Measurements from ENCODE around the gene NCF4.
A peak's percentile ranks its signal among the peaks of the same experiment; 100 is the strongest.

Gene NCF4

DNA sequence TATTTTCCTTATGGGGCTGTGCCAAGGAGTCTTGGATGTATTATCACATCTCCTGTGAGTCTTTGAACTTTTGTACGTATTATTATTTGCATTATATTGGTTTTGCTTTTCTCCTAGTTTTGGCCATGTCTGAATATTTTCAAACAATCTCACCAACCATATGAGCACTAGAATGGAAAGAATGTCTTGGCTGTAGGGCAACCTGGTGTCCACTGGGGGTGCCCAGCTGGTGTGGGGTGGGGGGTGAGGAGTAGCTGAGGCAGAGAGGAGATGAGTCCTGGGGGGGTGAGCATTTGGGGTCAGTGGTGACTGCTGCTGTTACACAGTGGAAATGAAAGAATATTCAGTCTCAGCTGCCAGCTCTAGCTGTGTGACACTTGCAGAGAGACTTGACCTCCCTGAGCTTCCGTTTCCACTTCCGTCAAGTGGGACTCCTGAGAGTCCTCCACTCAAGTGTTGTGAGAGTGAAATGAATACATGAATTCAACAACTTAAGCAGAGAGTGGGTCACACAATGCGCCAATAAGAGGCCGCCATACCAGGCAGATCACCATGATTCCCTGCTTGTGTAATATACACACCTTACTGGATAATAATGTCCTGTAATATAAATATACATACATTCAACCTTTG lies 31.3 kb upstream of the NCF4 start:
- DNase-seq (no peak), ATAC-seq (no peak)
- H3K9me3 Mint-ChIP-seq = no peaks in the 10 kb centered on the region
- peaks cover 55% of the 10 kb centered on the region for H3K27me3 Mint-ChIP-seq
- no peak overlapping the region for H3K27ac Mint-ChIP-seq
- peaks cover 15% of the 10 kb centered on the region for H3K4me1 Mint-ChIP-seq
- no peak overlapping the region for H3K4me3 Mint-ChIP-seq

DNA sequence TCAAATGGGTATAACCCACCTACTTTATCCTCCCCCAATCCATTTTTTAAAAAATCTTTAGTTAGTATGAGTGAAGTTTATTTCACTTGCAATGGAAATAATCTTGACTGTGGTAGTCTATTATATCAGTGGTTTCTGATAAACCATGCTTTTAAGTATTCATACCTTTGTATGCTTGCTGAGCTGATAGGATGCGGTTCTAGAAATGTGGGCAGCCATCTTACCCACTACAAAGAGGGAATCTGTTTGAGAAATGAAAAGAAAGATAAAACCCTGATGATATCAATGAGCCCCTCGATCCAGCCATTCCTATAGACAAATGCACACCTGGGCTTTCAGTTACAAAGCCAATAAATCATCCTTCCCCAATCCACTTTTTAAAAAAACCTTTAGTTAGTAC lies 30.2 kb upstream of the NCF4 start:
- no peak for DNase-seq
- no peak overlapping the region for H3K27ac Mint-ChIP-seq
- no peaks in the 10 kb centered on the region for H3K9me3 Mint-ChIP-seq
- peaks cover 58% of the 10 kb centered on the region for H3K27me3 Mint-ChIP-seq
- ATAC-seq = no peak
- H3K4me1 Mint-ChIP-seq = peaks cover 15% of the 10 kb centered on the region
- no peak overlapping the region for H3K4me3 Mint-ChIP-seq

DNA sequence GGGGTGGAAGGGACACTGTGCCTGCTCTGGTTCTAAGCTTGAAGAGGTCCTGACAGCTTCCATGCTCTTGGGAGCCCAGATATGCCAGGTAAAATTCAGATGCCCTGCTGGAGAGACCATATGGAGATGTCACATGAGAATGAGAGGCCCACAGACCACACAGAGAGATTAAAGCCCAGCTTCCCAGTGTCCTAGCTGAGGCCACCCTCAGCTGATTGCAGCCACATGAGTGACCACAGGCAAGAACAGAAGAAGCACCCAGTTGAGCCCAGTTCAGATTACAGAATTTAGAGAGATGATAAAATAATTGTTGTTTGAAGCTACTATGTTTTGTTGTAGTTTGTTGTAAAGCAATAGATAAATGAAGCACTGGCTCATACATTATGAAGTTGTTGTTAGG lies 29.6 kb upstream of the NCF4 start:
- H3K27ac Mint-ChIP-seq = no peak overlapping the region
- no peak for DNase-seq
- H3K4me3 Mint-ChIP-seq = no peak overlapping the region
- peaks cover 15% of the 10 kb centered on the region for H3K4me1 Mint-ChIP-seq
- H3K9me3 Mint-ChIP-seq = no peaks in the 10 kb centered on the region
- no peak for ATAC-seq
- peaks cover 58% of the 10 kb centered on the region for H3K27me3 Mint-ChIP-seq

DNA sequence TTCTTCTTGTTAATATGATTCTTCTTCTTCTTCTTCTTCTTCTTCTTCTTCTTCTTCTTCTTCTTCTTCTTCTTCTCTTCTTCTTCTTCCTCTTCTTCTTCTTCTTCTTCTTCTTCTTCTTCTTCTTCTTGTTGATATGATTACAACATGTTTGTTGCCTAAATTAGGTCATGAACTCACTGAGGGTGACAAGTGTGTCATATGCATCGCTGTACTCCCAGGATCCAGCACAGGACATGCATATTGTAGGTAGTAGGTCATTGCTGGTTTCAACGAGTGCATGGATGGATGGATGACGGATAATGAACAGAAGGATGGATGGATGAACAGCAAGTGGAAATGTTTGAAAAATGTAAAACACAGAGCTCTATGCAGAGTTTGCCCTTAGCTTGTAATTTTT lies 29.1 kb upstream of the NCF4 start:
- Mint-ChIP-seq H3K4me3 (no peak overlapping the region), H3K27ac (no peak overlapping the region), H3K9me3 (no peaks in the 10 kb centered on the region), H3K27me3 (peaks cover 58% of the 10 kb centered on the region), H3K4me1 (peaks cover 15% of the 10 kb centered on the region)
- no peak for DNase-seq
- ATAC-seq = no peak

GRCh38 chr22:36833073-36833472 lies 27.7 kb upstream of the NCF4 start:
- no peak for DNase-seq
- no peak overlapping the region for H3K4me3 Mint-ChIP-seq
- H3K27me3 Mint-ChIP-seq = peaks cover 58% of the 10 kb centered on the region
- peaks cover 8 to 12% of the 10 kb centered on the region in 2 donors for H3K9me3 Mint-ChIP-seq
- H3K4me1 Mint-ChIP-seq = peaks cover 15% of the 10 kb centered on the region
- ATAC-seq = no peak
- no peak overlapping the region for H3K27ac Mint-ChIP-seq

- peaks cover 51% of the 10 kb centered on the region for H3K27me3 Mint-ChIP-seq
These were observed 24.9 kb upstream of the NCF4 start for GRCh38 chr22:36835903-36836302.

DNA sequence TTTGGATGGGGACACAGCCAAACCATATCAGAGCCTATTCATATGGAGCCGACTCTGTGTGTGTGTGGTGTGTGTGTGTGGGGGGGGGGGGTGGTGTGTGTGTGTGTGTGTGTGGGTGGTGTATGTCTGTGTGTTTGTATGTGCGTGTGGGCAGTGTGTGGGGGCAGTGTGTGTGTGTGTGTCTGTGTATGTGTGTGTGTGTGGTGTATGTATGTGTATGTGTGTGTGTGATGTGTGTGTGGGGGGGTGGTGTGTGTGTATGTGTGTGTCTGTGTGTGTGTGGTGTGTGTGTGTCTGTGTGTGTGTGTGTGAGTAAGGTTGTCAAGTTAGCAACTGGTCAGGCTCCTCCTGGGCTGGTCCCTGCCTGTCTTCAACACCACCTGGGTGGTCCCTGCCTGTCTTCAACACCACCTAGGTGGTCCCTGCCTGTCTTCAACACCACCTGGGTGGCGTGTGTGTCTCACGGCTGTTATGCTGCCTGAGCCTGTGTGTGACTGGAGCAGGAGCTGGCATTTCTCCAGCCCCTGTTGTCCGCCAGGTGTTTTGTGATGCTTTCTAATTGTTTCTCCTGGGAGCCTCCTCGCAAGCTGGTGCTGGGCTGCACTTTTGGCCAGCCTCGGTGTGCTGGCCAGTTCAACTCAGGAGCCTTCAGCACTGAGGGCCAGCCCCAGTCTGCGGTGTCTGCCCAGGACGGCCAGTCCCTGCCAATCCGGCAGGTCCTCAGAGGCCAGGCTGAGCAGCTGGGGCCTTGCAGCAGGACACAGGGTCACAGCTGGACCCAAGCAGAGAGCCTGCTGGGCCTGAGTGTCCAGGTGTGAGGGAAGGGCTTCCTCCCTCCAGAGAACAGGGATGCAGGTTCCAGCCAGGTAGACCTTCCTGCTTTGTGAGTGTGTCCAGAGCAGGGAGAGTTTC lies 22.4 kb upstream of the NCF4 start:
- Mint-ChIP-seq H3K27ac (peak overlapping the region in 1 of 2 donors; percentile 73), H3K4me1 (peaks cover 8% of the 10 kb centered on the region)
- ATAC-seq = no peak

More at GRCh38 chr22:36835903-36836302, 24.9 kb upstream of the NCF4 start:
- H3K4me3 Mint-ChIP-seq = no peak overlapping the region
- no peak overlapping the region for H3K27ac Mint-ChIP-seq
- ATAC-seq (no peak), DNase-seq (no peak)
- H3K4me1 Mint-ChIP-seq = peaks cover 12% of the 10 kb centered on the region
- H3K9me3 Mint-ChIP-seq = peaks cover 12 to 15% of the 10 kb centered on the region in 2 donors

GRCh38 chr22:36839356-36840073 lies 21.3 kb upstream of the NCF4 start:
- no peak for DNase-seq
- no peak for ATAC-seq

More for the DNA sequence above, 22.4 kb upstream of the NCF4 start:
- no peak for DNase-seq
- H3K4me3 Mint-ChIP-seq = no peak overlapping the region
- peaks cover 35% of the 10 kb centered on the region for H3K27me3 Mint-ChIP-seq
- peaks cover 12 to 15% of the 10 kb centered on the region in 2 donors for H3K9me3 Mint-ChIP-seq

DNA sequence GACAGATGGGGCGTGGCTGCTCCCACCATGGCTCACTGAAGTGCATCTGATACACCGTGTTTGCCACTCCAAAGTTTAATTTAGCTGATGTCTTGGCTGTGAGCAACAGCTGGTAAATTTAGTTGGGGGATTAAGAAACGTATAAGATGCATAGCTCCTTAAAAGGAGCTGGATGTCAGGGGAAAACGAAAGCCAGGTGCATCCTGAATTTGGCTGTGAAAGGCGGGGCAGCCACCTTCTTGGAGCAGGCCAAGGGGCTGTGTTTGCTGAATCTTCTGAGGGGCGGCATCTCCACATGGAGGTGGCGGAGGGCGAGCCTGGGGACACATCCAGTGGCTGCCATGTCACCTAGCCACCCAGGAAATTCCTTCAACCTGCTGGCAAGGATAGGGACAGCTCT lies 20.7 kb upstream of the NCF4 start:
- H3K27ac Mint-ChIP-seq = no peak overlapping the region
- H3K9me3 Mint-ChIP-seq = peaks cover 12 to 15% of the 10 kb centered on the region in 2 donors
- DNase-seq (no peak), ATAC-seq (no peak)
- H3K4me1 Mint-ChIP-seq = peaks cover 8% of the 10 kb centered on the region
- no peak overlapping the region for H3K4me3 Mint-ChIP-seq
- H3K27me3 Mint-ChIP-seq = peaks cover 36% of the 10 kb centered on the region

More at GRCh38 chr22:36839356-36840073, 21.3 kb upstream of the NCF4 start:
- Mint-ChIP-seq H3K27ac (no peak overlapping the region), H3K4me3 (no peak overlapping the region), H3K27me3 (peaks cover 37% of the 10 kb centered on the region), H3K4me1 (peaks cover 8% of the 10 kb centered on the region), H3K9me3 (peaks cover 12 to 15% of the 10 kb centered on the region in 2 donors)

GRCh38 chr22:36846271-36846670 lies 14.5 kb upstream of the NCF4 start:
- Mint-ChIP-seq H3K4me1 (no peaks in the 10 kb centered on the region), H3K4me3 (no peak overlapping the region), H3K27ac (no peak overlapping the region), H3K9me3 (no peaks in the 10 kb centered on the region), H3K27me3 (peaks cover 63% of the 10 kb centered on the region)
- DNase-seq (no peak), ATAC-seq (no peak)

DNA sequence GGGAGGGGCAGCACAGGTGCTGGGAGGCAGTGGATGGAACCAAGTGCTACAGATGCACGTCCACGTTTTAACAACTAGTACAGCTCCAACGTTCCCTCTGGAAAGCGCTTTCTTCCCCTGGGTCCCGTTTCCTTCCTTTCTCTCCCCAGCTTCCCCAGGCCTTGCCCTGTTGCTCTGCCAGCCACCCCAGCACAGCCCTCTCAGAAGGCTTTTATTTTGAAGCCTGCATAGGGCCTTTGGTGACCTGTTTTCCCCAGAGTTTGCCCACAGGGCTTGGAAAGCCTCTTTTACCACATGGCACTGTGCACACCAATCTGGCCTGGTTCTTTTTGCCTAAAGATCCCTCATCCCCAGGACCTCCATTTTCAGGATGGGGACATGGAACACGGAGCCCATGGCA lies 13.9 kb upstream of the NCF4 start:
- Mint-ChIP-seq H3K4me1 (no peaks in the 10 kb centered on the region), H3K27ac (peak overlapping the region in 1 of 2 donors; percentile 37), H3K27me3 (peaks cover 63% of the 10 kb centered on the region), H3K4me3 (no peak overlapping the region), H3K9me3 (no peaks in the 10 kb centered on the region)
- ATAC-seq (no peak), DNase-seq (no peak)

GRCh38 chr22:36850056-36850455 lies 10.8 kb upstream of the NCF4 start:
- ATAC-seq = no peak
- Mint-ChIP-seq H3K27me3 (peaks cover 41% of the 10 kb centered on the region), H3K4me1 (peaks cover 10% of the 10 kb centered on the region), H3K27ac (no peak overlapping the region), H3K9me3 (peaks cover 4 to 12% of the 10 kb centered on the region in 2 donors), H3K4me3 (no peak overlapping the region)
- no peak for DNase-seq

DNA sequence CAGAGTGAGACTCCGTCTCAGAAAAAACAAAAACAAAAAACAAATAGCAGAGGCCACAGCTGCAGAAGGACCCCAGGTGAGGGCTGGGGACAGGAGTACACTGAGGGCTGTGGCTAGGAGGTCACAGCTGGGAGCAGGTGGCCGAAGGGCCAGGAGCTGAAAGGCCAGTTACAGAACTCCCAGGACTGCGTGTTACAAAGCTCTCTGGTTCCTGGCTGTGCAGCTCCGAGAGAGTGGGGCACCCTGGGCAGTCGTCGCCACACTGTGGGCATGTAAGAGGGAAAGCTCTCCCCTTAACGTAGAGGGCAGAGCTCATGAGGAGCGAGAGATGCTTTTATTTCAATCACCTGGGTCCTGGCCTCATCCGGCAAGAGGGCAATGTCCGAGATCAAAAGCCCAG lies 10.1 kb upstream of the NCF4 start:
- Mint-ChIP-seq H3K9me3 (peaks cover 4 to 12% of the 10 kb centered on the region in 2 donors), H3K4me1 (peaks cover 10% of the 10 kb centered on the region), H3K27me3 (peaks cover 41% of the 10 kb centered on the region), H3K4me3 (no peak overlapping the region), H3K27ac (no peak overlapping the region)
- DNase-seq (no peak), ATAC-seq (no peak)

GRCh38 chr22:36852056-36852973 lies 8.5 kb upstream of the NCF4 start:
- Mint-ChIP-seq H3K27me3 (peaks cover 40% of the 10 kb centered on the region), H3K4me1 (peaks cover 19% of the 10 kb centered on the region), H3K9me3 (peaks cover 4 to 12% of the 10 kb centered on the region in 2 donors), H3K27ac (peak overlapping the region in 1 of 2 donors; percentile 97), H3K4me3 (peak overlapping the region in 1 of 2 donors; percentile 38)
- ATAC-seq (no peak), DNase-seq (no peak)

All from stimulated activated naive CD8-positive, alpha-beta T cell treated with anti-CD3 and anti-CD28 coated beads, Interleukin-15, amount 100 ng/mL, for 72 hours (primary cell).